K562 (cell line): Measurements from ENCODE around the gene TMEM247. TPM values are rescaled to one million over a fixed set of nuclear protein-coding genes. Genes with fewer than 3 reads are reported as not detected.
A peak's percentile ranks its signal among the peaks of the same experiment; 100 is the strongest.

Source experiments
- CBX5 ChIP-seq: IDR thresholded peaks from 2 replicates; pipeline ENCODE4 v1.6.1; 2014; ENCODE audit warnings: low read depth, borderline replicate concordance
- CHCHD3 ChIP-seq: fragments of 250-450 bp; sonication (Bioruptor Pico); IDR thresholded peaks from 2 replicates; pipeline ENCODE4 v2.1.2; 2022; ENCODE audit warnings: mild to moderate bottlenecking
- ELF4 ChIP-seq: fragments of 450-650 bp; formaldehyde crosslinking; IDR thresholded peaks from 2 replicates; pipeline ENCODE4 v1.4.0; 2022; ENCODE audit warnings: missing genetic modification characterization
- EP300 ChIP-seq: IDR thresholded peaks from 2 replicates; pipeline ENCODE4 v1.6.1; 2012; ENCODE audit warnings: low read length, improper control_type of control experiment
- HES1 ChIP-seq: fragments of 450-650 bp; IDR thresholded peaks from 2 replicates; pipeline ENCODE4 v1.6.1; 2016; ENCODE audit warnings: low read depth, mild to moderate bottlenecking, moderate library complexity
- HOXB6 ChIP-seq: fragments of 250-450 bp; sonication (Bioruptor Pico); IDR thresholded peaks from 2 replicates; pipeline ENCODE4 v1.5.1; 2022; ENCODE audit warnings: mild to moderate bottlenecking, borderline replicate concordance
- KAT2B ChIP-seq: IDR thresholded peaks from one replicate; pipeline ENCODE4 v1.6.1; 2012; ENCODE audit warnings: low read depth, mild to moderate bottlenecking, control low read depth, inconsistent platforms, low read length, moderate library complexity
- KLF16 ChIP-seq: IDR thresholded peaks from 2 replicates; pipeline ENCODE4 v1.6.1; 2016; ENCODE audit warnings: antibody characterized with exemption
- MAFG ChIP-seq: fragments of 450-650 bp; conservative IDR thresholded peaks from 2 replicates; pipeline ENCODE4 v1.6.1; 2016; ENCODE audit warnings: missing genetic modification characterization, missing compliant biosample characterization
- MTF1 ChIP-seq: fragments of 250-450 bp; sonication (Bioruptor Pico); IDR thresholded peaks from 2 replicates; pipeline ENCODE4 v1.9.0; 2021; ENCODE audit warnings: moderate library complexity, mild to moderate bottlenecking, inconsistent platforms, borderline replicate concordance
- NR4A1 ChIP-seq, 2 experiments: fragments of 250-450 bp in 1 of 2; fragments of 450-650 bp in 1 of 2; sonication (Bioruptor Pico) in 1 of 2; IDR thresholded peaks; 2 replicates each; pipeline versions ENCODE4 v1.4.0 to v1.6.1; 2016 to 2020; ENCODE audit warnings: mild to moderate bottlenecking in 2 of 2, missing compliant biosample characterization in 1 of 2, missing genetic modification characterization in 1 of 2, moderate library complexity in 1 of 2
- NRF1 ChIP-seq, 2 experiments: fragments of 450-650 bp; IDR thresholded peaks in 1 of 2; conservative IDR thresholded peaks in 1 of 2; 2 replicates each; pipeline ENCODE4 v1.6.1; 2014; ENCODE audit warnings: mild to moderate bottlenecking in 2 of 2
- RBBP5 ChIP-seq: fragments of 200-600 bp; sonication (generic); IDR thresholded peaks from 2 replicates; pipeline ENCODE4 v1.6.1; 2012; ENCODE audit warnings: borderline replicate concordance, mild to moderate bottlenecking, low read length, control low read depth, inconsistent platforms; ENCODE audit not compliant: insufficient read depth, poor library complexity, severe bottlenecking
- RCOR1 ChIP-seq, 2 experiments: IDR thresholded peaks; 2 replicates each; pipeline ENCODE4 v1.6.1; 2012; ENCODE audit warnings: low read depth in 2 of 2, low read length in 2 of 2, borderline replicate concordance in 1 of 2, improper control_type of control experiment in 1 of 2
- SRSF3 ChIP-seq: fragments of 200-400 bp; formaldehyde crosslinking; IDR thresholded peaks from 2 replicates; pipeline ENCODE4 v1.6.1; 2016; ENCODE audit warnings: mild to moderate bottlenecking, low read length, moderate library complexity; ENCODE audit not compliant: insufficient read depth
- UBTF ChIP-seq, 2 experiments: IDR thresholded peaks; 2 replicates each; pipeline ENCODE4 v1.6.1; 2012; ENCODE audit warnings: improper control_type of control experiment in 2 of 2, low read depth in 2 of 2, low read length in 2 of 2, borderline replicate concordance in 1 of 2
- ZNF121 ChIP-seq: sonication (generic); formaldehyde crosslinking; conservative IDR thresholded peaks from 2 replicates; pipeline ENCODE4 v1.8.0; 2022; ENCODE audit warnings: missing genetic modification reagents
- ZNF212 ChIP-seq: fragments of 450-650 bp; formaldehyde crosslinking; IDR thresholded peaks from 2 replicates; pipeline ENCODE4 v1.4.0; 2020; ENCODE audit warnings: mild to moderate bottlenecking
- ZNF24 ChIP-seq: fragments of 450-650 bp; IDR thresholded peaks from 2 replicates; pipeline ENCODE4 v1.6.1; 2016
- ZNF431 ChIP-seq: sonication (generic); formaldehyde crosslinking; IDR thresholded peaks from 2 replicates; pipeline ENCODE4 v1.8.0; 2022; ENCODE audit warnings: mild to moderate bottlenecking, missing genetic modification reagents
- ZNF445 ChIP-seq: fragments of 250-450 bp; sonication (Bioruptor Pico); IDR thresholded peaks from 2 replicates; pipeline ENCODE4 v1.4.0; 2020; ENCODE audit warnings: low read depth, mild to moderate bottlenecking, moderate library complexity
- ZNF639 ChIP-seq, 2 experiments: fragments of 200-800 bp in 1 of 2; sonication (Bioruptor generic) in 1 of 2; sonication (generic) in 1 of 2; formaldehyde crosslinking in 1 of 2; IDR thresholded peaks in 1 of 2; conservative IDR thresholded peaks in 1 of 2; 2 replicates each; pipeline versions ENCODE4 v1.5.0 to v1.6.1; 2016 to 2020; ENCODE audit warnings: missing compliant biosample characterization in 1 of 2, missing genetic modification characterization in 1 of 2, missing genetic modification reagents in 1 of 2
- polyA plus RNA-seq, 8 experiments: library from polyadenylated mRNA; depleted of rRNA in 4 of 8; stranded (reverse) in 5 of 8; unstranded in 3 of 8; fragments of >200 nt; fragmentation: Nextera tagmentation in 2 of 8; fragmentation: Illumina TruSeq in 1 of 8; extraction: Ambion mirVana in 2 of 8; extraction: Trizol in 1 of 8; gene quantifications; 2 replicates each; pipeline versions ENCODE4 v1.2.1 to v1.2.3, GENCODE V29; 2011 to 2014; ENCODE audit warnings: inconsistent platforms in 1 of 8, missing spikeins in 1 of 8
- total RNA-seq, 7 experiments: library from RNA; depleted of rRNA in 6 of 7; stranded (reverse); fragments of >200 nt in 6 of 7; fragmentation: Illumina TruSeq in 2 of 7; extraction: Trizol in 2 of 7; gene quantifications; 2 replicates each; pipeline versions ENCODE4 v1.2.1 to v1.2.3, GENCODE V29; 2011 to 2021; ENCODE audit warnings: low replicate concordance in 1 of 7
- TF ChIP-seq, protein P1 (sequence below): fragments of 450-650 bp; formaldehyde crosslinking; IDR thresholded peaks from 2 replicates; pipeline ENCODE4 v1.4.0; 2020; ENCODE audit warnings: mild to moderate bottlenecking, moderate library complexity

The TMEM247 gene
- total and polyA plus RNA-seq, 9 of the 15 experiments (the other 6 are each of a cell fraction or from before 2014, with no cell fraction given), result 0.24 to 4.7 (median 3.1) TPM

GRCh38 chr2:46439582-46439981 lies 39.8 kb upstream of the TMEM247 start (continued):
- TF ChIP-seq ZNF431 (CRISPR knock-in tag) (no peak), ZNF639 (CRISPR knock-in tag; conservative IDR thresholded peaks at IDR 0.05 in 1 of 2, IDR thresholded peaks at IDR 0.05 in 1 of 2) (0 out of 4 replicates have a peak, but pooled peaks of 1 of the 2 experiments have one; percentile 32), ZNF212 (CRISPR knock-in tag) (no peak), MTF1 (CRISPR knock-in tag) (no peak), EP300 (peak; percentile 96), HOXB6 (CRISPR knock-in tag) (no peak), ZNF121 (no peak), HES1 (0 out of 2 replicates have a peak, but pooled peaks have one; percentile 30), KAT2B (no peak), NR4A1 (CRISPR knock-in tag; IDR thresholded peaks at IDR 0.05) (no peak), NR4A1 (tag; IDR thresholded peaks at IDR 0.05) (peak; percentile 61; the same call in 1 of the 2 replicates), NRF1 (conservative IDR thresholded peaks at IDR 0.05 in 1 of 2, IDR thresholded peaks at IDR 0.05 in 1 of 2) (no peak), CBX5 (no peak), UBTF (IDR thresholded peaks at IDR 0.05; ENCODE audit: borderline replicate concordance in 1 of 2, low read depth in 2 of 2, low read length in 2 of 2) (no peak), CHCHD3 (CRISPR knock-in tag) (no peak), RCOR1 (IDR thresholded peaks at IDR 0.05; ENCODE audit: borderline replicate concordance in 1 of 2, low read depth in 2 of 2, low read length in 2 of 2) (peak; percentile 61 to 99; a peak in 3 of 4 replicates), KLF16 (peak; percentile 95), ZNF445 (CRISPR knock-in tag) (no peak), RBBP5 (no peak), ZNF24 (no peak), MAFG (tag) (no peak), SRSF3 (no peak), ELF4 (CRISPR knock-in tag) (0 out of 2 replicates have a peak, but pooled peaks have one; percentile 47)
- TF ChIP-seq, protein P1, sequence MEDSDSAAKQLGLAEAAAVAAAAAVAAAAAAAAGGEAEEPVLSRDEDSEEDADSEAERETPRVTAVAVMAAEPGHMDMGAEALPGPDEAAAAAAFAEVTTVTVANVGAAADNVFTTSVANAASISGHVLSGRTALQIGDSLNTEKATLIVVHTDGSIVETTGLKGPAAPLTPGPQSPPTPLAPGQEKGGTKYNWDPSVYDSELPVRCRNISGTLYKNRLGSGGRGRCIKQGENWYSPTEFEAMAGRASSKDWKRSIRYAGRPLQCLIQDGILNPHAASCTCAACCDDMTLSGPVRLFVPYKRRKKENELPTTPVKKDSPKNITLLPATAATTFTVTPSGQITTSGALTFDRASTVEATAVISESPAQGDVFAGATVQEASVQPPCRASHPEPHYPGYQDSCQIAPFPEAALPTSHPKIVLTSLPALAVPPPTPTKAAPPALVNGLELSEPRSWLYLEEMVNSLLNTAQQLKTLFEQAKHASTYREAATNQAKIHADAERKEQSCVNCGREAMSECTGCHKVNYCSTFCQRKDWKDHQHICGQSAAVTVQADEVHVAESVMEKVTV (CRISPR knock-in tag), result no peak
